H1 (cell line): ENCODE measurements around the gene ZBED6. TPM values are rescaled to one million over a fixed set of nuclear protein-coding genes. Genes with fewer than 3 reads are reported as not detected.
"Not testable (repeated sequence)": the region's sequence is repeated elsewhere in the genome, so short reads cannot be mapped to it uniquely, and the experiment has no call there.

Experiments used
- CTCF ChIA-PET: fragments of 300-600 bp; sonication (Branson Sonifier 250); formaldehyde crosslinking; loops from one replicate; lab custom pipeline; 2021; ENCODE audit not compliant: partially characterized antibody; lab: Charles Lee
- POLR2A ChIA-PET: fragments of 300-600 bp; sonication (Branson Sonifier 250); formaldehyde crosslinking; loops from one replicate; lab custom pipeline; 2021; ENCODE audit warnings: inconsistent platforms; ENCODE audit not compliant: partially characterized antibody; lab: Charles Lee
- DNase-seq, 2 experiments: peaks; one replicate each; pipeline versions ENCODE4 v3.0.0 to v3.0.0-alpha.2; 2010 to 2022; ENCODE audit warnings: low spot score in 2 of 2, low read depth in 1 of 2, mixed read lengths in 1 of 2
- FAIRE-seq: peaks from 2 replicates; lab custom pipeline; 2011; peaks lifted over from hg19 to GRCh38; lab: Jason Lieb, UNC
- H2AFZ ChIP-seq: 2 replicates; pipeline ENCODE4 v1.8.1; 2012; ENCODE audit warnings: low read length, inconsistent platforms
- H2AK5ac ChIP-seq: 2 replicates; pipeline ENCODE4 v1.6.1; 2013; ENCODE audit warnings: low read depth, low read length
- H2BK120ac ChIP-seq: replicated peaks from 2 replicates; pipeline ENCODE3; 2013; ENCODE audit warnings: low read depth, low read length, inconsistent platforms
- H2BK12ac ChIP-seq: 2 replicates; pipeline ENCODE4 v1.6.1; 2013; ENCODE audit warnings: low read depth, low read length
- H2BK15ac ChIP-seq: 2 replicates; pipeline ENCODE4 v1.6.1; 2013; ENCODE audit warnings: low read length
- H2BK20ac ChIP-seq: 2 replicates; pipeline ENCODE4 v1.6.1; 2013; ENCODE audit warnings: low read length
- H2BK5ac ChIP-seq: 2 replicates; pipeline ENCODE4 v1.6.1; 2013; ENCODE audit warnings: low read depth, low read length
- H3K14ac ChIP-seq: 2 replicates; pipeline ENCODE4 v1.6.1; 2013; ENCODE audit warnings: inconsistent platforms; ENCODE audit not compliant: insufficient read length
- H3K18ac ChIP-seq: 2 replicates; pipeline ENCODE4 v1.6.1; 2013; ENCODE audit warnings: low read length; ENCODE audit errors: extremely low read depth
- H3K23ac ChIP-seq: 2 replicates; pipeline ENCODE4 v1.6.1; 2013; ENCODE audit warnings: inconsistent platforms; ENCODE audit not compliant: insufficient read length
- H3K23me2 ChIP-seq: 2 replicates; pipeline ENCODE4 v1.6.1; 2013; ENCODE audit warnings: low read depth, low read length
- H3K27ac ChIP-seq: 2 replicates; pipeline ENCODE4 v1.6.1; 2011; ENCODE audit warnings: low read depth, low read length, inconsistent platforms
- H3K27me3 ChIP-seq, 4 experiments: replicated peaks in 1 of 4; 1 replicate in 1 of 4; 2 replicates in 3 of 4; pipeline versions ENCODE4 v1.6.1 to v1.8.1; 2011 to 2013; ENCODE audit warnings: low read length in 3 of 4, mild to moderate bottlenecking in 3 of 4, inconsistent platforms in 2 of 4, mixed read lengths in 2 of 4, moderate library complexity in 1 of 4; ENCODE audit not compliant: control insufficient read depth in 3 of 4, insufficient read depth in 3 of 4; ENCODE audit errors: extremely low read depth in 1 of 4
- H3K36me3 ChIP-seq, 4 experiments: 2 replicates each; pipeline versions ENCODE4 v1.6.1 to v1.8.1; 2011 to 2013; ENCODE audit warnings: mild to moderate bottlenecking in 4 of 4, low read length in 3 of 4, moderate library complexity in 2 of 4, control low read depth in 1 of 4, inconsistent platforms in 1 of 4; ENCODE audit not compliant: insufficient read depth in 4 of 4, control insufficient read depth in 2 of 4
- H3K4ac ChIP-seq: replicated peaks from 2 replicates; pipeline ENCODE3; 2013; ENCODE audit warnings: low read length, low read depth, mixed read lengths, inconsistent platforms; ENCODE audit not compliant: insufficient read length
- H3K4me1 ChIP-seq, 4 experiments: replicated peaks in 1 of 4; 1 replicate in 1 of 4; 2 replicates in 3 of 4; pipeline versions ENCODE4 v1.6.1 to v1.8.1; 2011 to 2013; ENCODE audit warnings: low read length in 3 of 4, inconsistent platforms in 2 of 4, mixed read lengths in 1 of 4; ENCODE audit not compliant: insufficient read depth in 4 of 4, control insufficient read depth in 3 of 4
- H3K4me2 ChIP-seq, 2 experiments: 2 replicates each; pipeline versions ENCODE4 v1.6.1 to v1.8.1; 2011 to 2013; ENCODE audit warnings: low read depth in 2 of 2, low read length in 2 of 2, control low read depth in 1 of 2, inconsistent platforms in 1 of 2, mild to moderate bottlenecking in 1 of 2; ENCODE audit not compliant: insufficient read depth in 1 of 2
- H3K4me3 ChIP-seq, 4 experiments: fragments of 200-600, 300-600 bp in 1 of 4; sonication (generic), shearing (Covaris generic), sonication (Bioruptor Twin) in 1 of 4; 2 replicates each; pipeline versions ENCODE4 v1.5.1 to v1.8.1; 2011 to 2016; ENCODE audit warnings: low read length in 4 of 4, low read depth in 3 of 4, control low read depth in 2 of 4, inconsistent platforms in 2 of 4, mild to moderate bottlenecking in 2 of 4, mixed read lengths in 1 of 4, moderate library complexity in 1 of 4; ENCODE audit not compliant: insufficient read depth in 2 of 4; ENCODE audit errors: extremely low read depth in 1 of 4
- H3K56ac ChIP-seq: replicated peaks from 2 replicates; pipeline ENCODE3; 2013; ENCODE audit warnings: low read depth, mild to moderate bottlenecking, mixed read lengths, low read length, inconsistent platforms; ENCODE audit not compliant: insufficient read length
- H3K79me1 ChIP-seq: 2 replicates; pipeline ENCODE4 v1.6.1; 2013; ENCODE audit warnings: low read depth, low read length, control low read depth
- H3K79me2 ChIP-seq, 2 experiments: 2 replicates each; pipeline versions ENCODE4 v1.6.1 to v1.8.1; 2012 to 2013; ENCODE audit warnings: low read length in 2 of 2, mild to moderate bottlenecking in 2 of 2, inconsistent platforms in 1 of 2; ENCODE audit not compliant: insufficient read depth in 2 of 2, control insufficient read depth in 1 of 2
- H3K9ac ChIP-seq, 4 experiments: replicated peaks in 1 of 4; 1 replicate in 1 of 4; 2 replicates in 3 of 4; pipeline versions ENCODE4 v1.6.1 to v1.8.1; 2011 to 2013; ENCODE audit warnings: low read depth in 3 of 4, low read length in 3 of 4, control low read depth in 2 of 4, mild to moderate bottlenecking in 2 of 4, moderate library complexity in 2 of 4, inconsistent platforms in 1 of 4; ENCODE audit errors: extremely low read depth in 1 of 4
- H3K9me3 ChIP-seq, 2 experiments: 2 replicates each; pipeline versions ENCODE4 v1.6.1 to v1.8.1; 2012 to 2013; ENCODE audit warnings: mild to moderate bottlenecking in 2 of 2, moderate library complexity in 2 of 2, control low read depth in 1 of 2, inconsistent platforms in 1 of 2, low read depth in 1 of 2, low read length in 1 of 2, mixed read lengths in 1 of 2; ENCODE audit not compliant: insufficient read depth in 2 of 2
- H4K20me1 ChIP-seq, 2 experiments: replicated peaks in 1 of 2; 2 replicates each; pipeline versions ENCODE3 to v1.8.1; 2011 to 2013; ENCODE audit warnings: inconsistent platforms in 2 of 2, low read length in 2 of 2, mild to moderate bottlenecking in 1 of 2; ENCODE audit not compliant: insufficient read depth in 2 of 2, control insufficient read depth in 1 of 2
- H4K5ac ChIP-seq: 2 replicates; pipeline ENCODE4 v1.6.1; 2013; ENCODE audit warnings: low read length, low read depth, mixed read lengths, inconsistent platforms; ENCODE audit not compliant: insufficient read length
- H4K8ac ChIP-seq: 2 replicates; pipeline ENCODE4 v1.8.0; 2013; ENCODE audit warnings: mild to moderate bottlenecking, moderate library complexity, low read length, inconsistent platforms; ENCODE audit not compliant: insufficient read depth; ENCODE audit errors: extremely low read depth
- H4K91ac ChIP-seq: replicated peaks from 2 replicates; pipeline ENCODE3; 2013; ENCODE audit warnings: low read length, mixed read lengths, inconsistent platforms; ENCODE audit not compliant: insufficient read length
- WGBS, 2 experiments: shearing (Covaris generic) in 1 of 2; methylation state at CpG; one replicate each; pipeline versions ENCODE4 v1.1.6 to v1.1.7; 2013 to 2015; ENCODE audit warnings: low lambda C conversion rate in 2 of 2, mixed read lengths in 2 of 2, inconsistent platforms in 1 of 2, low coverage in 1 of 2, missing lambda C conversion rate in 1 of 2; ENCODE audit not compliant: insufficient replicate concordance in 2 of 2, insufficient coverage in 1 of 2, insufficient read length in 1 of 2; ENCODE audit errors: extremely low coverage in 1 of 2, missing lambda C conversion rate in 1 of 2; 5-methylcytosine and 5-hydroxymethylcytosine counted together
- polyA plus RNA-seq, 7 experiments: library from polyadenylated mRNA; depleted of rRNA in 3 of 7; stranded (reverse) in 5 of 7; unstranded in 2 of 7; fragments of >200 nt in 5 of 7; fragments of 200-250 nt in 2 of 7; gene quantifications; 1 replicate in 5 of 7; 2 replicates in 1 of 7; 4 replicates in 1 of 7; pipeline versions ENCODE4 v1.2.1 to v1.2.3, GENCODE V29; 2011 to 2013; ENCODE audit warnings: missing spikeins in 2 of 7, mixed read lengths in 2 of 7
- total RNA-seq: library from RNA; stranded (reverse); fragmentation: NEBNext Ultra II Directional; extraction: Animal tissue kit (Norgen Biotek cat#: 25700); gene quantifications from 2 replicates; pipeline ENCODE4 v1.2.1, GENCODE V29; 2021

Gene ZBED6
- total and polyA plus RNA-seq, 2 of the 8 experiments (the other 6 are each of a cell fraction or from before 2014, with no cell fraction given): 1.4 to 25.9 TPM

DNA sequence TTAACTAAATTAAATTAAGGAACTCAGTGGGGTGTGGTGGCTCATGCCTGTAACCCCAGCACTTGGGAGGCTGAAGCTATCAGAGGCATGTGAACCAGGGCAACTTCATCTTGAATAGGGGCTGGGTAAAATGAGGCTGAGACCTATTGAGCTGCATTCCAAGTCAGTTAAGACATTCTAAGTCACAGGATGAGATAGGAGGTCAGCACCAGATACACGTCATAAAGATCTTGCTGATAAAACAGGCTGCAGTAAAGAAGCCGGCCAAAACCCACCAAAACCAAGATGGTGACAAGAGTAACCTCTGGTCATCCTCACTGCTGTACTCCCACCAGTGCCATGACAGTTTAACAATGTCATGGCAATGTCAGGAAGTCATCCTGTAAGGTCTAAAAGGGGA lies 36.7 kb upstream of the ZBED6 start:
- H3K79me2 ChIP-seq, H4K91ac ChIP-seq, H2AFZ ChIP-seq, H3K27me3 ChIP-seq, H3K9me3 ChIP-seq, H3K18ac ChIP-seq, H2BK120ac ChIP-seq, H4K8ac ChIP-seq, H3K79me1 ChIP-seq, H3K4ac ChIP-seq, H3K27ac ChIP-seq, H3K56ac ChIP-seq, H3K9ac ChIP-seq, H3K4me2 ChIP-seq, H2AK5ac ChIP-seq, H4K5ac ChIP-seq, FAIRE-seq, H4K20me1 ChIP-seq, H3K4me3 ChIP-seq, H3K23ac ChIP-seq, H3K14ac ChIP-seq, H2BK5ac ChIP-seq, DNase-seq, H2BK15ac ChIP-seq, H3K4me1 ChIP-seq, H2BK12ac ChIP-seq, H2BK20ac ChIP-seq, H3K36me3 ChIP-seq, H3K23me2 ChIP-seq: not testable (repeated sequence)
- CTCF ChIA-PET: interaction anchor here (1.3 kb wide), 2 partner anchors 271 to 403 kb away, joined by 3 to 4 read pairs; no protein-coding TSS in a partner anchor
- POLR2A ChIA-PET: interaction anchor here (0.8 to 1.5 kb wide), 2 partner anchors 14 to 23 kb away, joined by 3 read pairs; no protein-coding TSS in a partner anchor
- 96% methylated on average over 2 of the region's 2 CpGs; no CpG with 5 or more reads in 1 of the 2 experiments for WGBS, 2 experiments
